ENCODE results near the gene HSPB8.

HSPB8 gene

DNA sequence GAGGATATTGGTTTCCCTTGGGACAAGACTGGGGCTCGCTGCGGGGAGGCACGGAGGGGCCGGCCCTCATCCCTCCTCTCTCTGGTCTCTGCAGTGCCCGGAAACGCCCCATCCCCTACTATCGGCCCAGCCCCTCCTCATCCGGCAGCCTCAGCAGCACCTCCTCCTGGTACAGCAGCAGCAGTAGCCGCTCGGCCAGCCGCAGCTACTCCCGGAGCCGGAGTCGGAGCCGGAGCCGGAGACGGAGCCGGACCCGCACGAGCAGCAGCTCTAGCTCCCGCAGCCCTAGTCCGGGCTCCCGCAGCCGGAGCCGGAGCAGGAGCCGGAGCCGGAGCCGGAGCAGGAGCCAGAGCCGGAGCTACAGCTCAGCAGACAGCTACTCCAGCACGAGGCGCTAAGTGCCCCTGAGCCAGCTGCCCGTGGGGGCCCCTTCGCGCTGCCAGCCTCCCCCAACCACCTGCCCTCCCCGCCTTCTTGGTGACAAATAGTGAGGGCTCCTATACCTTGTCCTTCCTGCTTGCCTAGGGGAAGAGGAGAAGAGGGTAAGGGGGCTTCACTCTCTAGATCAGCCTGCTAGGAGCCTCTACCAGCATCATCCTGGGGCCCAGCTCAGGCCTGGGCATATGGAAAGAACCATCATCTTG lies 22.2 kb upstream of the HSPB8 start:
- in situ Hi-C loops (cut with HindIII; ENCODE audit: low sequenced_read_pairs), result no loop called here

DNA sequence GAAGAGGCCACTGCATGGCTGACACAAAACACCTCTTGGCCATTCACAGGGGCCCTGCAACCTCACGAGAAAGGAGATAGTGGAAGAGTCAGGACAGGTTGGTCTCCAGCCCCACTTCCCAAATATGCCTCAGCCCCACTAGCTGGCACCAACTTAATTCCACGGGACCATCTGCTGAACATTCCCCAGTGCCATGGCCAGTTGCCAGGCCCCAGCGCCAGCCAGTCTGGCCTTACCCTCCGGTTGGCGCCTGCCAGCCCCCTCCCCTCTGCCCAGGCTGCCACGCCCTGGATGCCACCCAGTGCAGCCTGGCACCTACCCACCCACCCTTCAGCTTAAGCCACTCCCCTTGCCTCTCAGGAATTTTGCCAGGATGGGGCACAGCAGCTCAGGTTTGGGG lies 21.2 kb upstream of the HSPB8 start:
- no peak for DNase-seq (ENCODE audit: low read depth)
- TF ChIP-seq CTCF (IDR thresholded peaks at IDR 0.05; ENCODE audit: low read depth, low read length, missing control alignments), result no peak
- in situ Hi-C loops (cut with HindIII; ENCODE audit: low sequenced_read_pairs), result no loop called here
- no peak overlapping the region for H3K4me3 ChIP-seq (ENCODE audit: low read depth, low read length)

More for the DNA sequence above, 22.2 kb upstream of the HSPB8 start:
- TF ChIP-seq CTCF (IDR thresholded peaks at IDR 0.05; ENCODE audit: low read depth, low read length, missing control alignments), result no peak
- DNase-seq (ENCODE audit: low read depth), result no peak
- no peak overlapping the region for H3K4me3 ChIP-seq (ENCODE audit: low read depth, low read length)

- TF ChIP-seq CTCF (IDR thresholded peaks at IDR 0.05; ENCODE audit: low read depth, low read length, missing control alignments), result no peak
- H3K4me3 ChIP-seq (ENCODE audit: low read depth, low read length), result no peak overlapping the region
- DNase-seq (ENCODE audit: low read depth), result no peak
- in situ Hi-C loops (cut with HindIII; ENCODE audit: low sequenced_read_pairs), result no loop called here
Observed at GRCh38 chr12:119157978-119158377, 20.8 kb upstream of the HSPB8 start.

DNA sequence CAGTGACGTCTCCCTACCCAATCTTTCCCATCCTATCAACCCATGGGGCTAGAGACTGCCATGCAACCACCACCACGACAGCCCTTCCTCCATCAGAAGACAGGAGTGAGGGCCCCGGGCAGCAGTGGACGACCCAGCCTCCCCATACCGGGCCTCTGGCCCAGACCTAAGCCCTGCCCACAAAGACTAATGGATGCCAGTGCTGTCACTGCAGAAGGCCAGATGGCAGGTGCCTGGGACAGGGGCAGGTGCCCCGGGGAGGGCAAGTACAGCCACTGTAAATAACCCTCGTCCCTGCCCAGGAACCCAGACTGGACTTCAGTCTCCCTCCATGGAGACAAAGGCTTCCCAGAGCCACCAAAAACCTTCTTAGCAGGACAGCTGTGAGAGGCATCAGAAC lies 20.3 kb upstream of the HSPB8 start:
- no peak for DNase-seq (ENCODE audit: low read depth)
- in situ Hi-C loops (cut with HindIII; ENCODE audit: low sequenced_read_pairs), result no loop called here
- no peak overlapping the region for H3K4me3 ChIP-seq (ENCODE audit: low read depth, low read length)
- no peak for TF ChIP-seq CTCF (IDR thresholded peaks at IDR 0.05; ENCODE audit: low read depth, low read length, missing control alignments)

DNA sequence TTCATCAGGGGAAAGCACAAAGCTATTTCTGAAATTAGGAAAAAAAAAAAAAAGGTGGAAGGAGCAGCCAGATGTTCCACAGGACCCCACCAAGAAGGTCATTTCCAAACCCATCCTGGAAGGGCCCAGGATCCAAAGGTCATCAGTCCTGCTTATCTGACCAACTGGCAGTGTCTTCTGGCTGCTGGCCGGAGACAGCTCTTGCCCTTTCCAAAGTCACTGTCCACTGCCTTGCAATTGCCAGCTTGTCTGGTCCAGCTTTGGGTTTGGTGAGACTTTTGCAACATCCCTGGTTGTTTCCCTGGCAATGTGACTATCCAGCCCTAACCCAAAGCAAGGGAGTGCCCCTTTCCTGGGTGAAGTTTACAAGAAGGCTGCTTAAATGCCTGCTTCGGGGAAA lies 18.9 kb upstream of the HSPB8 start:
- in situ Hi-C loops (cut with HindIII; ENCODE audit: low sequenced_read_pairs), result no loop called here
- DNase-seq (ENCODE audit: low read depth), result no peak
- H3K4me3 ChIP-seq (ENCODE audit: low read depth, low read length), result no peak overlapping the region
- no peak for TF ChIP-seq CTCF (IDR thresholded peaks at IDR 0.05; ENCODE audit: low read depth, low read length, missing control alignments)

GRCh38 chr12:119167902-119168301 lies 10.8 kb upstream of the HSPB8 start:
- no peak for TF ChIP-seq CTCF (IDR thresholded peaks at IDR 0.05; ENCODE audit: low read depth, low read length, missing control alignments)
- in situ Hi-C loops (cut with HindIII; ENCODE audit: low sequenced_read_pairs), result no loop called here
- no peak overlapping the region for H3K4me3 ChIP-seq (ENCODE audit: low read depth, low read length)
- no peak for DNase-seq (ENCODE audit: low read depth)

All from astrocyte of the cerebellum (primary cell).